Dermis blood vessel endothelial cell (primary cell): ENCODE results near the gene FBXL12. TPM values are rescaled to one million over a fixed set of nuclear protein-coding genes. Genes with fewer than 3 reads are reported as not detected.
"Not testable (repeated sequence)": the region's sequence is repeated elsewhere in the genome, so short reads cannot be mapped to it uniquely, and the experiment has no call there.

Experiments used
- DNase-seq: peaks from one replicate; pipeline ENCODE4 v3.0.0; 2010
- total RNA-seq: library from RNA; depleted of rRNA; stranded (reverse); fragments of >200 nt; gene quantifications from 2 replicates; pipeline ENCODE4 v1.2.3, GENCODE V29; 2014

FBXL12 gene
- total RNA-seq, 1 donor from 2014 or later, result 15.1 TPM

DNA sequence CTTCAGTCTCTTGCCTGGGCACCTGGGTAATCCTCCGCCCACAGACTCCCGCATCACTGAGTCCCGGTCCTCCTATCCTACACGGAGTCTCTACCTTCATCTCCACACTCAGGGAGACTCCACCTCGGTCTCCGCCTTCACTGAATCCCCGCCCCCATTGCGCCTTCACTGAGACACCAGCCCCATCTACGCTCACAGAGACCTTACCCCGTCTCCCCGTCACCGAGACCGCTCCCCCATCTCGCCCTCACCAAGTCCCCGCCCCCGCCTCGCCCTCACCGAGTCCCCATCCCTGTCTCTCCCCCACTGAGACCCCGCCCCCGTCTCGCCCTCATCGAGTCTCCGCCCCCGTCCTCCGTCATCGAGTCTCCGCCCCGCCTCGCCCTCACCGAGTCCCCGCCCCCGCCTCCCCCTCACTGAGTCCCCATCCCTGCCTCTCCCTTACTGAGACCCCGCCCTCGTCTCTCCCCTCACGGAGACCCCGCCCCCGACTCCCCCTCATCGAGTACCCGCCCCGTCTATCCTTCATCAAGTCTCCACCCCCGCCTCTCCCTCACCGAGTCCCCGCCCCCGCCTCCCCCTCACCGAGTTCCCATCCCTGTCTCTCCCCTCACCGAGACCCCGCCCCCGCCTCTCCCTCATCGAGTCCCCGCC, 27.2 kb downstream of the FBXL12 start:
- DNase-seq, result peak; percentile 97

DNA sequence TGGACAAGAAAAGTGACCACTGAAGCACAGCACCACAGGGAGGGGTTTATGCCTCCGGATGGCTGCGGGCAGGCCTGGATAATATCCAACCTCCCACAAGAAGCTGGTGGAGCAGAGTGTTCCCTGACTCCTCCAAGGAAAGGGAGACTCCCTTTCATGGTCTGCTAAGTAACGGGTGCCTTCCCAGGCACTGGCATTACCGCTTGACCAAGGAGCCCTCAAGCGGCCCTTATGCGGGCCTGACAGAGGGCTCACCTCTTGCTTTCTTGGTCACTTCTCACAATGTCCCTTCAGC, 27.9 kb downstream of the FBXL12 start:
- not testable (repeated sequence) for DNase-seq

GRCh38 chr19:9789579-9789978, 29.3 kb downstream of the FBXL12 start:
- not testable (repeated sequence) for DNase-seq

- DNase-seq, result no peak
These were observed 29.8 kb downstream of the FBXL12 start for GRCh38 chr19:9789066-9789465.

DNA sequence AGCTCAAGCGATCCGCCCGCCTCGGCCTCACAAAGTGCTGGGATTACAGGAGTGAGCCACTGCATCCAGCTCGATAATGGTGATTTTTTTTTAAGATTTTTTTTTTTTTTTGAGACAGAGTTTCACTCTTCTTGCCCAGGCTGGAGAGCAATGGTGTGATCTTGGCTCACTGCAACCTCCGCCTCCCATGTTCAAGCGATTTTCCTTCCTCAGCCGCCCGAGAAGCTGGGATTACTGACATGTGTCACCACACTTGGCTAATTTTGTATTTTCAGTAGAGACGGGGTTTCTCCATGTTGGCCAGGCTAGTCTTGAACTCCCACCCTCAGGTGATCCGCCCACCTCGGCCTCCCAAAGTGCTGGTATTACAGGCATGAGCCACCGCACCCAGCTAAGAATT, 30.3 kb downstream of the FBXL12 start:
- DNase-seq, result not testable (repeated sequence)

- DNase-seq, result no peak
These were observed 32.1 kb downstream of the FBXL12 start for GRCh38 chr19:9786819-9787218.

- no peak for DNase-seq
These were observed 32.5 kb downstream of the FBXL12 start for GRCh38 chr19:9786342-9786741.

- peak; percentile 97 for DNase-seq
These were observed 33.2 kb downstream of the FBXL12 start for GRCh38 chr19:9785367-9786331.

- DNase-seq, result not testable (repeated sequence)
These were observed 34.7 kb downstream of the FBXL12 start for GRCh38 chr19:9784163-9784496.

DNA sequence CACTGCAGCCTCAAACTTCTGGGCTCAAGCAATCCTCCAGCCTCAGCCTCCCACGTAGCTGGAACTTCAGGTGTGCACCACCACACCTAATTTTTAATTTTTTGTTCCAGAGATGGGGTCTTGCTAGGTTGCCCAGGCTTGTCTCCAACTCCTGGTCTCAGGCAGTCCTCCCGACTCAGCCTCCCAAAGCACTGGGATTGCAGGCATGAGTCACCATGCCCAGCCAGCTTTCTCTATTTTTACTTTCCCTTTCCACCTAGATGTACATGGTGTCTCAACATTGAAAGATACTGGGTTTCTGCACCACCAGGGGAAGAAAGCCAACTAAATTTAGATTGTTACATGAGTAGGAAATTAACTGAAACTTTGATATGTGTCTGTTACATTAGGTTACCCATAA, 36.5 kb downstream of the FBXL12 start:
- no peak for DNase-seq

DNA sequence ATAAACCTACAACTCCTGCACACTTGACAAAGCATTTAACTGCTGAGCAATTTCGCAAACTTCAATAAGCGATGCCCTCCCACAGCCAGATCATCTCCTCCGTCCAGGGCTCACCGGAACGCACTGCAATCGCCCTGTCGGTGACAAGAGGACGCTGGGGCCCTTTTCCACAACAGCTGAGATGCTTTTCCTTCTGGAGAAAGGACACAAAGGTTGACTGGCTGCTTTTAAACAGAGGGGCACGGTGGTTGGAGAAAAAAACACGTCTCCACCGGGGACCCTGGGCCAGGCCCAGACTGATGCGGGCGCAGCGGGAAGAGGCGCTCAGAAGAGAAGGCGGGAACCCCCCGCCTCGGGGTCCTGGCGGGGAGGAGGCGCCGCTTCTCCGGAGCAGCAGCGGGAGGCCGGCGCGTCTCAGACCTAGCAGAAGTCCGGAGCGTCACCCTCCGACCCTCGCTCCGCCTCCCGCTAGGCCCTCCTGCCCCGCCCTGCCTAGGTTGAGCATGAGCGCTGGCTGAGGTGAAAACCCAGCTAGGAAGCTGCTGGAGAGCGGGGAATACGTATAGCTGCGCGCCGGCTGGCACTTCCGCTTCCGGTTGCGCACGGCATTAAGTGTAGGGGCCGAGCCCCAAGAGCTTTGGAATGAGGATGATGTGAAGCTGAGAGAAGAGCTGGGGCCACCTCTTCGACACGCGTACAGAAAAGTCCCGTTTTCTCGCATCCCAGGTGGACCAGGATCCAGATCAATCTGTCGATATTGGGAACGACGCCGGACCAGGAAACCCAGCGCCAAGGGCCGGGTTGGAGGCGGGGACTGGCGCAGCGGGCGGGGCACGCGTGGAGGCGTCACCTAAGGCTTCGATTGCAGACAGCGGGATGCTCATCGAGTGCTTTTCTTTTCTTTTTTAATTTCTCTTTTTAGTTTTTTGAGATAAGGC, 50.4 kb downstream of the FBXL12 start, which contains the start of gene ZNF846:
Gene ZNF846 (minus strand): TSS at position 564 of the 938 bp plus-strand sequence. CDS start 3,788 bp downstream, outside the sequence.
- DNase-seq, result peak; percentile 96

Other genes with a start within 250 kb of the FBXL12 start
- gene ZNF121, start 234.6 kb downstream of the FBXL12 start, total RNA-seq, result 36.7 and 38.8 TPM in 2 replicates
- gene ZNF561, start 197.8 kb downstream of the FBXL12 start, total RNA-seq, result 42.2 and 44.2 TPM in 2 replicates
- gene ZNF562, start 144.0 kb downstream of the FBXL12 start, total RNA-seq, result 33.8 and 42.7 TPM in 2 replicates
- gene ZNF846, start 50.3 kb downstream of the FBXL12 start, total RNA-seq, result 4.9 and 9.2 TPM in 2 replicates
- gene UBL5, start 8.8 kb upstream of the FBXL12 start, total RNA-seq, result 116 and 361 TPM in 2 replicates
- gene PIN1, start 16.2 kb upstream of the FBXL12 start, total RNA-seq, result 99.4 and 127 TPM in 2 replicates
- 0.65 and 2.2 TPM in 2 replicates for gene OLFM2, start 117.4 kb upstream of the FBXL12 start, total RNA-seq
- gene COL5A3, start 191.4 kb upstream of the FBXL12 start, total RNA-seq, result 0.23 and 0.68 TPM in 2 replicates
- not detected in 2 replicates for gene RDH8, start 194.4 kb upstream of the FBXL12 start, total RNA-seq